CD4-positive, alpha-beta T cell treated with Interleukin-6 at 100 ng/mL for 8 hours (primary cell): ENCODE data around the gene PDZD7.

ENCODE experiments used
- DNase-seq: peaks from one replicate; pipeline ENCODE4 v3.0.0-alpha.2; 2020; ENCODE audit warnings: mixed read lengths, low spot score

PDZD7 gene

DNA sequence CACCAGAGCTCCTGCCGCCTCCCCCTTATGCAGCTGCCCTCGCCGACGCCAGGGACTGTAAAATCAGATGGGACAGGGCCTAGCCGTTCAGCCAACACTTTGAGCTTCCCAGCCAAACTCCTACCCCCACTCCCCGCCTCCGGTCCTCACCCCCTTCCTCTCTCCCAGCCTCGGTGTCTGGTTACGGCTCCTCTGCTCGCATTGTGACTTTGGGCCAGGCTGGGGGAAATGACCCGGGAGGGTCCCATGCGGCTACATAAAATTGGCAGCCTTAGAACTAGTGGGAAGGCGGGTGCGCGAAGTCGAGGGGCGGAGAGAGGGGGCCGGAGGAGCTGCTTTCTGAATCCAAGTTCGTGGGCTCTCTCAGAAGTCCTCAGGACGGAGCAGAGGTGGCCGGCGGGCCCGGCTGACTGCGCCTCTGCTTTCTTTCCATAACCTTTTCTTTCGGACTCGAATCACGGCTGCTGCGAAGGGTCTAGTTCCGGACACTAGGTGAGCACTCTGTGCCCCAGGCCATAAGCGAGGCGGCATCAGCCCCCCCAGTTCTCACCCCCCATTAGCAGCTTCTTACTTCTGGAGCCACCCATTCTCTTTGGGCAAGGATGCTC, 30.8 kb upstream of the PDZD7 start, which contains the start of gene KAZALD1:
Gene KAZALD1, plus strand, starts transcription at position 366 of the 608 bp plus-strand sequence. CDS start 604 bp downstream, outside the sequence.
- DNase-seq: no peak

DNA sequence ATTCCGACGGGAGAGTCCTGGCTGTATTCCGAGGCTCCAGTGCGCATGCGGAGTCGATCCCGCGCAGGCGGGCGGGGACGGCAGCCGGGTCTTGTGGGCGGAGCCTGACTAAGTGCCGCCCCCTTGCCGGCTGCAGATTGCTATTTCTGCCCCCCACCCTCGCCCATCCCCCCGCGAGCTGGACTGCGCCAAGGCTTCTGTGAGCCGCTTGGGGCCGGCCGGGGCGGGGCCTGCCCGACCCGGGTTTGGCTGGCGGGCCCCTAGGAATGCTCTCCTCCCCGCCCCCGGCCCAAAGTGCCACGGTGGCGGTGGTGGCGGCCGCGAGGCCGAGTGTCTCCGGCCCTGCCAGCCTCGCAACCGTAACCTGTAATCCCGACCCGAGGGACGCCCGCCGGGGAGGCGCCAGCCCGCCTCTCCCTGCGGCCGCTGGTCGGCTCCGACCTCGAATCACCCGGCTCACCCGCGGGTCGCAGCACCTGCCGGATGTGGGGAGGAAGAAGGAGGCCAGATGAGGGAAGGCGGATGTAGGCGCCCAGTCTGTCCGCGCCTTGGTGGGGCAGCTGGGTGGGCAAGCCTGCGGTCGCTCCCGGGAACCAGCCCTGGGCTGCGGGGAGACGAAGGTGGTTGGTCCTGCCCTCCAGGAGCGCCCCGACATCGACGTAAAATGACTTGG, 30.2 kb upstream of the PDZD7 start:
- DNase-seq: peak; percentile 83

DNA sequence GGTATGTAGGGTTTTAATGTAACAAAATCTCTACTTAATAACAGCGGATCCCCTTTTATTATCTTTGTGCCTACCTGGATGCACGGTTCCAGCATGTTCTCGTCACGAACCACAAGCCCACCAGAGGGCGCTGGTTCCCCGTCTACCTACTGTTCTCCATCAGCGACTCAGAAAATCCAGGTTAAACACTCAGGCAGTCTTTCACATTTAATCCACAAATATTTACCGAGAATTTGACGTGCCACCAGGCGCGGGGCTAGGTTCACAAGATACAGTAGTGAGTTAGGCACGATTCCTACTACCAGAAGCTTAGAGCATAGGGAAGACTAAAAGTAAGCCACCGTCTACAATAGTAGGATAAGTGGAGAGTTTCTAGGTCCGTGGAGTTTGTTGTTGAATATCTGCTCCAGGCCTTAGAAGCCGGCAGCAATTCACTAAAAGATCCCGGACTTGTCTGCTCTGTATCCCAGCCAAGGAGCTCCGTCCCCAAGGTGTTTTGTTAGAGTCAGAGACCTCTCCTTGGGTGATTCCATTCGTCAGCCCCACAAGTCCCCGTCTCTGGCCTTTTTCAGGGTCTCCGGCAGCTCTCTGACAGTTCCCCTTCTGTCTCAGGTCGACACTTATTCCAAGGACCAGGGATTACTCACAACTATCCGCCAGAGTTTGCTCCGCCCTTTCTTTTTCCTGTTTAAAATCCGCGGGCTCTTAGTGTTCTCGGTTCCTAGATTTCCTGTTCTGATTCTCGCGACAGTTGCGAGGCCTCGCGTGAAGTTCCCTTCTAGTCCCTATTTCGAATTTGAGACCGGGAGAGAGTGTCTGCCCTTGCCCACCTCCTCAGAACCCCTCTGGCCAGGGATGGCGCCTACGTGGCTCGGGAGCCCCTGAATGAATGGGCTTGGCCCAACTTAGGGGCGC, 29.4 kb upstream of the PDZD7 start:
- DNase-seq: peak; percentile 89

DNA sequence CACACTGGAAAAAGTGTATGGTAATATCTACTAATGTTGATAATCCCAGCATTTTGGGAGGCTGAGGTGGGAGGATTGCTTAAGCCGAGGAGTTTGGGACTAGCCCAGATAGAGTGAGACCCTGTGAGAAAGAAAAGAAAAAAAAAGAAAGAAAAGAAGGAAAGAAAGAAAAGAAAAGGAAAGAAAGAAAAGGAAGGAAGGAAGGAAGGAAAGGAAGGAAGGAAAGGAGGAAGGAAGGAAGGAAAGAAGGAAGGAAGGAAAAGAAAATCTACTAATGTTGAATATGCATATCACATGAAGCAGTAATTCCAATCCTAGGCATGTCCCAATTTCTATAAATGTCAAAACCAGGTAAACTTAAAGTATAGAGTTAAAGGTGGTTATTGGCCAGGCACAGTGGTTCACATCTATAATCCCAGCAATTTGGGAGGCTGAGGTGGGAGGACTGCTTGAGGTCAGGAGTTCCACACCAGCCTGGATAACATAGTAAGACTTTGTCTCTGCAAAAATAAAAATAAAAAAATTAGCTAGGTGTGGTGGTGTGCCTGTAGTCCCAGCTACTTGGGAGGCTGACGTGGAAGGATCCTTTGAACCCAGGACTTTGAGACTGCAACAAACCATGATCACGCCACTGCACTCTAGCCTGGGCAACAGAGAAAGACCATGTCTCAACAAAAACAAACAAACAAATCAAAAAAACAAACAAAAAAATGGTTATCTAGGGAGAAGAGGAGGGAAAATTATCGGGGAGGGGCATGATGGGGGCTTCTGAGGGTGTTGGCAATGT, 25.6 kb upstream of the PDZD7 start:
- DNase-seq: no peak

DNA sequence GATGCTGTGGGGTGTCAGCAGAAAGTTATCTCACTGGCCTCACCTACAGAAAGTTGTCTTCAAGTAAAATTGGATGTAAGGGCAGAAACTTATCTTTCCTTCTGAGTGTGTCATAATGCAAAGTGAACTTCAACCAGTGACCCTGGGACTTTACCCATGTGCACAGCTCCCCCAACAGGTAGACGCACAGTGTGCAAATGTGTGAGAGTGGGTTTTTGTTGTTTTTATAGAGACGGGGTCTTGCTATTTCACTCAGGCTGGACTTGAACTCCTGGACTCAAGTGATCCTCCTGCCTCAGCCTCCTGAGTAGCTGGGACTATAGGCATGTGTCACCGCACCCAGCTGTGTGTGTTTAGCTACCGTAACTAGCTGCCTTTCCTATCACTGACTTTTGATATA, 24.5 kb upstream of the PDZD7 start:
- DNase-seq: no peak

DNA sequence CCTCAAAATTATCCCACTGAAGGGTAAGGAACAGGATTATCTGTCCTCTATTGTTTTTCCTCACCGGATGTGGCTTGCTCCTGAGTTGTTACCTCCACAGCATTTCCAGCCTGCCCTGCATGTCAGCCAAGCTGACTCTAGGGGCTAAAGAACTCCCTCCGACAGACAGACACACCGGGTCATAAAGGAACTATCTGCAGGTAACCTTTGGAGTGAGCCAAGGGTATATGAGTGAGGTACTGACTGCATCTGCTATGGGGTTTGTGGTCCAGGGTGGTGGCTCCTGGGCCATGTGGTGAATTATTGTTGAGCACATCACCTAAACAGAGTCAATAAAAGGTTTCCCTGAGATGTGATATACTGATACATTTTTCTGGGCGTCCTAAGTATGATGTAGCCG, 23.9 kb upstream of the PDZD7 start:
- DNase-seq: no peak

DNA sequence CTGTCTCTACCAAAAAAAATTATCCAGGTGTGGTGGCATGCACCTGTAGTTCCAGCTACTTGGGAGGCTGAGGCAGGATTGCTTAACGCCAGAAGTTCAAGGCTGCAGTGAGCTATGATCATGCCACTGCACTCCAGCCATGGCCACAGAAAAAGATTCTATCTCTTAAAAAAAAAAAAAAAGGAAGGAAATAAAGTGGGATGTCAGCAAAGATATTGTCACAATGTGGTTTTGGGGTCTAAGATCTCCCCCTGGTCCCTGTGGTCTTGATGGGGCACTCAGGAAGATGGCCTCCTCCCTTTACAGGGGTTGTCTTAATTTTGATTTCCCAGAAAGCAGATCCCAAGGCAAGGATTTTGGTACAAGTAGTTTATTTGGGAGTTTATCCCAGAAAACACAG, 23.4 kb upstream of the PDZD7 start:
- DNase-seq: no peak

DNA sequence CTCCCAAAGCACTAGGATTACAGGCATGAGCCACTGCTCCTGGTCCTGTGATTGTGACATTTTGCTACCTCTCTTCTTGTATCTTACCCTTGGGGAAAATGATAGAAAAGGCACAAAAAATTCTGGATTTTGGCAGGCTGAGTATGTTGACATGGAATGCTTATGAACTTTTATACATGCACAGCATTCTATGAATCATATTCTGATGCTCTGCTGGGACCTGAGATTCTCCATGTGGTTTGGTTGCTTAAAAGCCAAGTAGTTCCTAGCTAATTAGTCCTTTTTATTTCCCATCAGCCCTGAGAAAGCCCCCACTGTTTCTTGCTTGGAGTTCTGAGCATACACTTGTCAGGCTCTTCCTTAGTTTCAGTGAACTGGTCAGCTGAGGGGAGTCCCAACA, 22.6 kb upstream of the PDZD7 start:
- DNase-seq: no peak

DNA sequence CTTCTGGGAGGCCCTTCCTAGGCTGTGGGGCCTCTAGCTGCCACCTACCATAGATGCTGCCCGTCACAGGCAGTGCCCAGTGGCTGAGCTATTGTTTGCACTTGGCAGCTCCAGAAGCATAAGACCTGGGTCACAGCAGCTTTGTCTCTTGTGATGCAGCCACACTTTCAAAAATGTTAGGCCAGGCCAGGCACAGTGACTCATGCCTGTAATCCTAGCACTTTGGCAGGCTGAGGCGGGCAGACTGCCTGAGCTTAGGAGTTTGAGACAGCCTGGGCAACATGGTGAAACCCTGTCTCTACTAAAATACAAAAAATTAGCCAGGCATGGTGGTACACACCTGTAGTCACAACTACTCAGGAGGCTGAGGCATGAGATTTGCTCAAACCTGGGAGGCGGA, 21.4 kb upstream of the PDZD7 start:
- no peak for DNase-seq

DNA sequence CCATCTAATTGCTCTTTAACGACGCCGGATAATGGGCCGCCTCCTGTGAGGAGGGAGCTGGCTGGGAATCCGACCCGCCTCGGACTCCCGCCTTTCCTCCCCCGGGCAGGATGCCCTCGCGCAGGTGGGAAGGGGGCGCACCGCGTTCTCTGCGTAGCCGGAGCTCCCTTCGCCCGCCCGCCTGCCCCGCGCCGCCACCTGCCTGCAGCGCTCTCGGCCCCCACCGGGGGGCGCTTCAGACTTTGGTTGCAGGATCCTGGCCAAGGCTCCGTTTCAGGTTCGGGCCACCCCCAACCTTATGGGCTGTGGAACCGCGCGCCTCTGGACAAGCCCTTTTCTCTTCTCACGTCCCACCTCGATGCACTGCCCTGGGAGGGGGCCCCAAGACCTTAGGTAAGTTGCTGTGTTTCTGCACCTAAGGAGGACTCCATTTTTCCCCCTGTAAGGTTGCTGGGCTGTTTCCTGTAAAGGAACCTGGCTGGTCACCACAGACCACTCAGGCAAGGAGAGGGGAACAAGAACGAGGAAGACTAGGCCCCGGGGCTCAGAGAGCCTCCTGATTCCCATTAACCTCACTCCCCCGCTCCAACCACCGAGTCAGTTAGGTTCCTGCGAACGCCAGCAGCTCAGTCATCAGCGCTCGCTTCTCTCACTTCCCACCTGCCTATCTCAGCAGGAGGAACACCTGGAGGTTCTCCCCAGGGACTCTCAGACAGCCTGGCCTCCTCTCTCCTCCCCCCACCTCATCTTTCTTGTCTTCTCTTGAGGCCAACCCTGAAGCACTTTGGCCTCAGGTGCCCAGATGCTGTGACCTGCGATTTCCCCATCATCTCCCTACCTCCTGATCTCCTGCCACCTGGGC, 19.5 kb upstream of the PDZD7 start:
- DNase-seq: peak; percentile 63

DNA sequence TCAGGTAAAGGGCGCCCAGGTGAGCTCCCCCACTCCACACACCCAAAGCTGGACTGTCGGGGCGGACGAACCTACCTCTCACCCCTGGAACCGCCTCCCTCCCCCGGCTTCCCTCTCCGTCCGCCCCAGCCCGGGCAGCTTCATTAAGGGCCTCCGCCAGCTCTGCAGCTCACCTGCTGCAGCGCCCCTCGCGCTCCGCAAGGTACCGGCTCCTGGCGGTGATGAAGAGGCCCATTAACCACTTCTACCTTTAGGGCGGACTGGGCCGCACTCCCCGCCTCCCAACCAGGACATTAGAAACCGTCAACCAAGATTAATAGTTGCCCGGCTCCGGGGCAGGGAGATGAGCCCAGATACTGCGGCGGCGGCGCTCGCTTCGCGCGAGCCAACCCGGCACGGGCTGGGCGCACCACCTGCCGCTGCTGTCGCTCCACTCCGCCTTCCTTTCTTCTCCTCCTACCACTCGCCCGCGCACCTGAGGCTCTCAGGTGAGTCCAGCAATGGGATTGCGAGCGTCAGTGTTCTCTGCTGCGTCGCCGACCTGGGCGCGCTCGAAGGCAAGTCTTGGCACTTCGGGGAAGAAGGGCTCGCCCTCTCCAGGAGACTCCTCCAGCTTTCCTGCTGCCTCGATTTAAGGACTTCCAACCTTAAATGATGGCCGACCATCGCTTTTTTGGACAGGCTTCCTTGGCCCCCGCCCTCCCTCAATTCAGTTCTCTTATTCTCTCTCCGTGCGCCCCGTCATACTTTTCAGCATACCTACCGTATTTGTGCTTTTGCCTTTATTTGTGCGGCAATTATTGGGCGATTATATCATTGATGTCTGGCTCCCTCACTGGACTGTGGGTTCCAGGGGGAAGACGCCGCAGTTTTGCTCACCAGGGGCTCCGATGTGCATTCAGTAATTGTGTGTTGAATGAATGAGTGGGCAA, 17.3 kb upstream of the PDZD7 start:
- DNase-seq: no peak

DNA sequence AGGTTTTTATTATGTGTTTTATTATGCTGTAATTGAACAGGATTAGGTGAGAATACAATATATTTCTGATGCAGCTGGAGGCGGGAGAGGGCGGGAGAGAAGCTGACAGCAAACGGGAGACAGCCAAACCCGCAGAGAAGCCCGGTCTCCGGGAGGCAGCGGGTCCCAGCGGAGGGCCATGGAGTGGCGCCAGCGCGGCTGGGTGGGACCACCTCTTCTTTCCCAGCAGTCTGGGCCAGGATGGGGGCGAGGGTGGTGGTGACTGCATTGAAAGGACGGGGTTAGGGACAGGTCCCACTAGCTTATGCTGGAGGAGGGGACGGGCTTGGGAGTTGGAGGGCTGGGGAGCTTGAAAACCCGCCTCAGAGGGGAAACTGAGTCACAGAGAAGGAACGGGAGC, 16.3 kb upstream of the PDZD7 start:
- DNase-seq: no peak

DNA sequence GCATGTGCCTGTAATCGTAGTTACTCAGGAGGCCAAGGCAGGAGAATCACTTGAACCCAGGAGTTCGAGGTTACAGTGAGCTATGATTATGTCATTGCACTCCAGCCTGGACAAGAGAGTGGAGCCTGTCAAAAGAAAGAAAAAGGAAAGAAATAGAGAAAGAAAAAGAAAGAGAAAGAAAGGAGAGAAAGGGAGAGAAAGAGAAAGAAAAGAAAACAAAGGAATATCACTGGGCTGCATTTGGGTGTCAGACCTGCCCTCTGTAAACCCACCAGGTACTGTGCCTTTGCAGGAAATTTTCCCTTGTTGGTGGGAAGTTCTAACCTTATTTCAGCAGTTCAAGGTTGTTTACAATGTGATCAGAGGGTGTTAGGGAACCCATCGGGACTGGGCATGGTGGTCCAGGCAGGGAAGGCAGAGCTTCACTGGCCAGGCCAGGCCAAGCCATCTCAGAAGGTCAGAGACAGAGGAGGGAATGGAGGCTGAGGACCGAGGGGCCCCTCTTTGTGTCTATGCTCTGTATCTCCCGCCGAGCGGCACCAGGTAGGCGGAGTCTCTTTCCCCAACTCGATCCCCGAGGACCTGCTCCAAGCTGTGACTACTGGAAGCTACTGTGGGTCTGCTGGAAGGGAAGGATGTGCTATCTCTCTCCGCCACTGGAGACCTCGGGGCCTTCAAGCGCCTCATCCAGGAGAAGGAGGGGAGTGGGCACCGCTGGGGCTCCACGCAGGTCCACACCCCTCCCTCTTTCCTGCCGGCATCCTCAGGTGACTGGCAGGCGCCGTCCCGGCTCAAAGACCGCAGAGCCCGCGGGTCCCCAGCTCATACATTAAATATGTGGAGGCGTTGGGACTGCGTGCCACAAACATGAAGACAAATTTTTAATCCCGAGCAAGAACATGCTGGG, 15.7 kb upstream of the PDZD7 start:
- no peak for DNase-seq

DNA sequence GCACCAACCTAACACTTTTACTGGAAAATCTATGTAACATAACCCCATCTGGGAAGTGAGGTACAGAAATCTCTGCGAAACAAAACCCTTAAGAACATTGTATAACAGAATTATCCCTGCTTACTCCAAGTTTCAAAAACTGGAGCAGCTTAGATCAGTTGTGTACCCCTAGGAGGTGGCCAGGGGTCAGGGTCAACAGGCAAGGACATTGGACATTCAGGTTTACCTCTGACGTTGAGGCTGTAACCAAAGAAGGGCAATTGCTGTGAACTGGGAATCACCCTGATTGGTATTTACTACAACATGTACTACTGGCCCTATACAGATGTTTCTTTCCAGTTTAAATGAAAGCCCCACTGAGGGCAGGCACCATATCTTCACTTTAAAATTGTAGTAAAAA, 13.2 kb upstream of the PDZD7 start:
- DNase-seq: no peak

DNA sequence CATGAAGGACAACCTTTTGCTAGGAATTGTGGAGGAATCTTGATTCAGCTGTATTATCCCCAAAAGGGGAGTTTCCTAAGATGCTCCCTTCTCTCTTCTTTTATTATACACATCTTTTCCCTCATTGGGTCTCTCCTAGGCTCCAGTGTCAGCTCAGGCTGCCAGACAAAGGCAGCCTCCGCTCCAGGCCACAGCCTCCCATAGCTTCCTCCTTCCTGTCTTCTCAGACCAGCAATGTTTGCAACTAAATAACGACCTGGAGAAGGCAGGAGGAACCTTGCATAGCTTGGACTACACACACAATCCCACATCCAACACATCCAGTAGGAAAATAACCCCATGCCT, 12.4 kb upstream of the PDZD7 start:
- DNase-seq: no peak

DNA sequence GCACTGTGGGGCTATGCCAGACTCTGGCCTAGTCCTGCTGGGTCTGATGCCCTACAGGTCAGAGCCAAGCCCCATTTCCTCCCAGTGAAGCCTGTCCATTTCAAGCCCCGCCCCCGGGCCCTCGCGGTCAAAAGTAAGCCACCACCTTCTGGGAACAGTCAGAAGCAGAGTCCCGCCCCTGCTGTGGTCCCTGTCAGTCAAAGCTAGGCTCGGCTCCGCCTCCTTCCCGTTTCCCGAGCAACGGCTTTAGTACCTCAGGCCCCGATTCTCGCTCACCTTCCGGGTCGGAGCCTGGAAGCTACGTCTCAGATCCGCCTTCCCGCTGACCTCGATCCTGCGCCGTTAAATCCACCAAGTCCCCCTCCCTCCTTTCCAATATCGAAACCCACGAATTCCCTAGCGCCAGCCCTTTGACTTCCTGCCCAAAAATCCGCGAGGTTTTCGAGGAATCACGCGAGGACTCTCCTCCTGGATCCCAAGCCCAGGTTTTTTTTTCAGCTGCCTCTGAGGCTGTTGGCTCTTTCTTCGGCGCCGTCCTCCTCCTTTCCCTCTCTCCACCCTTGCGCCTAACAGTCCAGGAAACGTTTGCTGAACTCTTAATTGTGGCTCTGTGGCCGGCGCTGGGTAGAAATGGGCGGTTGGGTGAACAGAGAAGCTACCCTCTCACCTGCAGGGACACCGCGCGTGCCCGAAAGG, 11.9 kb upstream of the PDZD7 start:
- peak; percentile 84 for DNase-seq

DNA sequence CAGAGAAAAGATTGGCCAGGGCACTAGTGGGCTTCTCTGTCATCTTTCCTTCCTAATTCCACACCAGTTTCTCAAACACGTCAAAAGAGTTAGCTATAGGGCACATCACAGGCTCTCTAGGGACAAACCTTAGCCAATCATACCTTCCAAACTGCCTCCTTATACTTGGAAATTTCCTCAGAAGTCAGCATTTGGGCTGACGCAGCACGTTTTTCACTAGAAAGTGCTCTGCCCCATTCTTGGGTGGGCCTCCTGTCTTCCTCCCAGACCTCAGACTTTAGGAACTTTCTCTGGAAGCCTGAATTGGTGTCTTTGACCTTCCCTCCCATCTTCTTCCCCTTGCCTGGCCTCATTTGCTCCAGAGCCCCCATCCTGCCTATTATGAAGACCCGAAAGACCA, 11.2 kb upstream of the PDZD7 start:
- DNase-seq: no peak

DNA sequence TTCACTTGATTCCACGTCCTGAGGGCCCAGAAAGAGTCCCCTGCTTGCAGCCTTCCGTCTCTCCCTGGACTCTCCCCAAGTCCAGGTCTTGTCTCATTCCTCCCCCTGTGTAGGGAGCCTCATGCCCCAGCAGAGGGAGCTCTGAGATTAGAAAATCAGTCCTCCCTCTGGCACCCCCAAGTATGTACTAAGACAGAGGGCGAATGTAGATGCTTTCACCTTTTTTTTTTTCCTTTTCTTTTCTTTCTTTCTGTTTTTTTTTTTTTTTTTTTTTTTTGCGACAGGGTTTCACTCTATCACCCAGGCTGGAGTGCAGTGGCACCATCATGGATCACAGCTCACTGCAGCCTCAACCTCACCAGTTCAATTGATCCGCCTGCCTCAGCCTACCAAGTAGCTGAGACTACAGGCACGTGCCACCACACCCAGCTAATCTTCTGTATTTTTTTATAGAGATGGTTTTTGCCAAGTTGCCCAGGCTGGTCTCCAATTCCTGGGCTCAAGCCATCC, 10.4 kb upstream of the PDZD7 start:
- DNase-seq: peak; percentile 76
